GM12874 (cell line): Measurements from ENCODE around the gene ANKS1A.

Source experiments
- CTCF ChIP-seq: IDR thresholded peaks from 2 replicates; pipeline ENCODE4 v1.5.1; 2011; ENCODE audit warnings: low read depth, mild to moderate bottlenecking, control low read depth, low read length, moderate library complexity; ENCODE audit not compliant: insufficient read depth

The ANKS1A gene

GRCh38 chr6:35072698-35073055 is 183.6 kb downstream of the ANKS1A start:
- no peak for TF ChIP-seq CTCF

GRCh38 chr6:35073211-35073610 is 184.2 kb downstream of the ANKS1A start:
- no peak for TF ChIP-seq CTCF

- TF ChIP-seq CTCF, result no peak
Measured at GRCh38 chr6:35073766-35074471, 184.9 kb downstream of the ANKS1A start.

GRCh38 chr6:35076997-35077712 is 188.1 kb downstream of the ANKS1A start:
- TF ChIP-seq CTCF, result no peak

GRCh38 chr6:35077713-35078105 is 188.7 kb downstream of the ANKS1A start:
- no peak for TF ChIP-seq CTCF

- no peak for TF ChIP-seq CTCF
Measured at GRCh38 chr6:35078226-35078850, 189.3 kb downstream of the ANKS1A start.

- no peak for TF ChIP-seq CTCF
Measured at GRCh38 chr6:35078896-35079295, 189.8 kb downstream of the ANKS1A start.
